ENCODE data around the gene TENT5C. TPM values are rescaled to one million over a fixed set of nuclear protein-coding genes. Genes with fewer than 3 reads are reported as not detected.

The TENT5C gene
- polyA plus RNA-seq, 1 of the 3 experiments (the other 2 are of a cell fraction): 0.90 TPM

DNA sequence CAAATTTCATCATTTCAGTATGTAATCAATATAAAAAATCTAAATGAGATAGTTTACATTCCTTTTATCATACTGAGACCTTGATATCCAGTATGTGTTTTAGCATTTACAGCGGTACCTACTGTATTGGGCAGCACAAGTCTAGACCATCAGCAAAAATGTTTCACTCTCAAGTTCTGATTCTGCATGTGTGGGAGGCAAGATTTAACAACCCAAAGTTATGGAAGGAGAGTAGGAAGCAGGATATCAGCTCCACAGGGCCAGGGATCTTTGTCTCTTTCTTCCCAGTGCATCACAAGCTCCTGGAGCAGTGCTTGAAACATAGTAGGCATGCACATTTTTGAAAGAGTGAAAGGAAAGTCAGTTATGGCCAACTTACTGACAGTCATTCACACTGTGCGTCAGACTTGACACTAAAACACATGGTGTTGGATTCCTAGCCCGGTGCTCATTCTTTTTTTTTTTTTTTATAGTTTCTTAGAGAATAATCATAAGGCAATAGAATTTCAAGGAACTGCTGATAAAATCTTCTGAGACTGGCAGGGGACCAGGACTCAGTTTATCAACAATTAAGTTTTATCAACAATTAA is 6.1 kb downstream of the TENT5C start:
- Histone ChIP-seq H3F3A (replicated peaks; ENCODE audit: insufficient read depth) (no peaks in the 10 kb centered on the region), H3K27me3 (ENCODE audit: insufficient read depth) (no peaks in the 10 kb centered on the region), H4K20me1 (ENCODE audit: insufficient read depth) (no peaks in the 10 kb centered on the region), H3K9me2 (no peaks in the 10 kb centered on the region), H3K79me2 (ENCODE audit: insufficient read depth) (no peaks in the 10 kb centered on the region), H3K36me3 (replicated peaks in 1 of 2; ENCODE audit: control insufficient read depth in 1 of 2, insufficient read depth in 2 of 2, low read length in 1 of 2) (no peaks in the 10 kb centered on the region), H3K4me1 (ENCODE audit: control insufficient read depth in 1 of 2, insufficient read depth in 2 of 2, low read depth in 1 of 2, low read length in 1 of 2) (peaks cover under 1 to 10% of the 10 kb centered on the region in 2 experiments; a peak in 3 of 4 replicates), H3K9me3 (no peaks in the 10 kb centered on the region), H3K4me3 (ENCODE audit: low read depth in 2 of 2, low read length in 1 of 2) (no peak overlapping the region), H3K27ac (ENCODE audit: low read depth in 2 of 2, low read length in 1 of 2) (no peak overlapping the region; a peak in 1 of 4 replicates), H3K9ac (no peak overlapping the region), H2AFZ (ENCODE audit: low read depth) (no peak overlapping the region), H3K4me2 (no peak overlapping the region)
- POLR2A ChIA-PET: no interaction called here
- no peak for TF ChIP-seq GATA2 (CRISPR knock-in tag; IDR thresholded peaks at IDR 0.05)
- TF ChIP-seq, protein P1, sequence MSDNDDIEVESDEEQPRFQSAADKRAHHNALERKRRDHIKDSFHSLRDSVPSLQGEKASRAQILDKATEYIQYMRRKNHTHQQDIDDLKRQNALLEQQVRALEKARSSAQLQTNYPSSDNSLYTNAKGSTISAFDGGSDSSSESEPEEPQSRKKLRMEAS (IDR thresholded peaks at IDR 0.05; ENCODE audit: low read depth): no peak
- no peak for TF ChIP-seq RXRA (IDR thresholded peaks at IDR 0.05; ENCODE audit: borderline replicate concordance, low read depth)
- TF ChIP-seq TEAD4 (IDR thresholded peaks at IDR 0.05; ENCODE audit: borderline replicate concordance, insufficient read depth): no peak
- no peak for TF ChIP-seq TCF12 (IDR thresholded peaks at IDR 0.05)
- no peak for TF ChIP-seq FOXM1 (IDR thresholded peaks at IDR 0.05; ENCODE audit: low read depth)
- TF ChIP-seq, protein P2, sequence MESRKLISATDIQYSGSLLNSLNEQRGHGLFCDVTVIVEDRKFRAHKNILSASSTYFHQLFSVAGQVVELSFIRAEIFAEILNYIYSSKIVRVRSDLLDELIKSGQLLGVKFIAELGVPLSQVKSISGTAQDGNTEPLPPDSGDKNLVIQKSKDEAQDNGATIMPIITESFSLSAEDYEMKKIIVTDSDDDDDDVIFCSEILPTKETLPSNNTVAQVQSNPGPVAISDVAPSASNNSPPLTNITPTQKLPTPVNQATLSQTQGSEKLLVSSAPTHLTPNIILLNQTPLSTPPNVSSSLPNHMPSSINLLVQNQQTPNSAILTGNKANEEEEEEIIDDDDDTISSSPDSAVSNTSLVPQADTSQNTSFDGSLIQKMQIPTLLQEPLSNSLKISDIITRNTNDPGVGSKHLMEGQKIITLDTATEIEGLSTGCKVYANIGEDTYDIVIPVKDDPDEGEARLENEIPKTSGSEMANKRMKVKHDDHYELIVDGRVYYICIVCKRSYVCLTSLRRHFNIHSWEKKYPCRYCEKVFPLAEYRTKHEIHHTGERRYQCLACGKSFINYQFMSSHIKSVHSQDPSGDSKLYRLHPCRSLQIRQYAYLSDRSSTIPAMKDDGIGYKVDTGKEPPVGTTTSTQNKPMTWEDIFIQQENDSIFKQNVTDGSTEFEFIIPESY (IDR thresholded peaks at IDR 0.05; ENCODE audit: borderline replicate concordance, low read depth): no peak
- no peak for TF ChIP-seq NRF1 (IDR thresholded peaks at IDR 0.05; ENCODE audit: low read depth, low read length)
- TF ChIP-seq EP300 (IDR thresholded peaks at IDR 0.05; ENCODE audit: borderline replicate concordance in 1 of 2, low read depth in 1 of 2, low read length in 1 of 2): no peak
- no peak for TF ChIP-seq ELF1 (IDR thresholded peaks at IDR 0.05)
- no peak for TF ChIP-seq SIN3A (IDR thresholded peaks at IDR 0.05; ENCODE audit: borderline replicate concordance, low read depth, low read length)
- no peak for TF ChIP-seq YY1 (IDR thresholded peaks at IDR 0.05; ENCODE audit: low read depth)
- no peak for TF ChIP-seq RAD21 (IDR thresholded peaks at IDR 0.05; ENCODE audit: low read length)
- no peak for TF ChIP-seq FOSL2 (IDR thresholded peaks at IDR 0.05; ENCODE audit: borderline replicate concordance, low read depth)
- TF ChIP-seq RCOR1 (IDR thresholded peaks at IDR 0.05; ENCODE audit: low read length): no peak
- no peak for TF ChIP-seq SMC3 (IDR thresholded peaks at IDR 0.05; ENCODE audit: low read depth, low read length)
- no peak for TF ChIP-seq MXI1 (IDR thresholded peaks at IDR 0.05; ENCODE audit: low read depth, low read length)
- CTCF ChIA-PET: interaction anchor here (1.1 to 1.3 kb wide), 2 partner anchors 43 to 142 kb away, joined by 3 to 5 read pairs; no protein-coding TSS in a partner anchor
- WGBS (ENCODE audit: low lambda C conversion rate): 76% methylated on average over 3 of the region's 3 CpGs
- no peak for DNase-seq
